Stimulated activated CD4-positive, alpha-beta T cell treated with anti-CD3 and anti-CD28 coated beads, Interleukin-1b, Interleukin-23, amount 100 ng/mL, for 48 hours (primary cell): ENCODE measurements around the gene CDH22.

Experiments used
- DNase-seq: peaks from one replicate; pipeline ENCODE4 v3.0.0-alpha.2; 2020

CDH22 gene

GRCh38 chr20:46308258-46309157 lies at the start of gene CDH22:
Gene CDH22, minus strand, starts transcription at chr20:46308498. Its CDS starts 57,204 bp downstream, at chr20:46251294.
- peak; percentile 37 for DNase-seq

- DNase-seq, result no peak
Observed at GRCh38 chr20:46357030-46357514, 48.8 kb upstream of the CDH22 start.

GRCh38 chr20:46356195-46357029 lies 48.1 kb upstream of the CDH22 start:
- DNase-seq, result no peak

GRCh38 chr20:46355778-46356177 lies 47.5 kb upstream of the CDH22 start:
- no peak for DNase-seq

- no peak for DNase-seq
Observed at GRCh38 chr20:46354920-46355654, 46.8 kb upstream of the CDH22 start.

GRCh38 chr20:46354207-46354555 lies 45.9 kb upstream of the CDH22 start:
- DNase-seq, result no peak

GRCh38 chr20:46353500-46354206 lies 45.4 kb upstream of the CDH22 start:
- DNase-seq, result no peak

- no peak for DNase-seq
Observed at GRCh38 chr20:46352370-46352938, 44.2 kb upstream of the CDH22 start.

- no peak for DNase-seq
Observed at GRCh38 chr20:46351357-46352058, 43.2 kb upstream of the CDH22 start.

- DNase-seq, result no peak
Observed at GRCh38 chr20:46350986-46351267, 42.6 kb upstream of the CDH22 start.

- DNase-seq, result peak; percentile 13
Observed at GRCh38 chr20:46350201-46350985, 42.1 kb upstream of the CDH22 start.

- DNase-seq, result no peak
Observed at GRCh38 chr20:46349742-46350056, 41.4 kb upstream of the CDH22 start.

GRCh38 chr20:46349035-46349741 lies 40.9 kb upstream of the CDH22 start:
- DNase-seq, result peak; percentile 33

- DNase-seq, result no peak
Observed at GRCh38 chr20:46347841-46348803, 39.8 kb upstream of the CDH22 start.

GRCh38 chr20:46346770-46347169 lies 38.5 kb upstream of the CDH22 start:
- DNase-seq, result no peak

- no peak for DNase-seq
Observed at GRCh38 chr20:46344488-46345162, 36.3 kb upstream of the CDH22 start.

- no peak for DNase-seq
Observed at GRCh38 chr20:46343975-46344357, 35.7 kb upstream of the CDH22 start.

GRCh38 chr20:46343348-46343974 lies 35.2 kb upstream of the CDH22 start:
- DNase-seq, result no peak
